ENCODE data around the gene ATF6. TPM values are rescaled to one million over a fixed set of nuclear protein-coding genes. Genes with fewer than 3 reads are reported as not detected.

ATF6 gene
- total and polyA plus RNA-seq, 2 donors (not counting 1 experiment from before 2014, with no cell fraction given) = 5.7 to 26.6 TPM

- Histone ChIP-seq H3K4me1 (ENCODE audit: control insufficient read depth in 2 of 2, insufficient read depth in 2 of 2, low read length in 2 of 2) (no peaks in the 10 kb centered on the region), H3K9me3 (ENCODE audit: control extremely low read depth in 1 of 3, control insufficient read depth in 2 of 3, insufficient read depth in 1 of 3, low read length in 2 of 3) (no peaks in the 10 kb centered on the region), H3K4me2 (replicated peaks; ENCODE audit: low read depth, low read length, poor library complexity, severe bottlenecking) (no peak overlapping the region), H3K9ac (ENCODE audit: low read length) (no peak overlapping the region), H3K36me3 (replicated peaks in 1 of 2; ENCODE audit: control extremely low read depth in 1 of 2, control insufficient read depth in 1 of 2, extremely low read depth in 1 of 2, insufficient read depth in 2 of 2, low read length in 1 of 2) (peaks cover 4 to 69% of the 10 kb centered on the region in 2 experiments), H2AFZ (ENCODE audit: insufficient read depth, low read depth, low read length, poor library complexity, severe bottlenecking) (no peak overlapping the region), H3K27ac (ENCODE audit: low read length in 2 of 2) (no peak overlapping the region), H3K27me3 (replicated peaks in 1 of 4; ENCODE audit: control extremely low read depth in 1 of 4, control insufficient read depth in 3 of 4, insufficient read depth in 4 of 4, low read length in 3 of 4) (no peaks in the 10 kb centered on the region), H3K4me3 (ENCODE audit: control extremely low read depth in 1 of 5, extremely low read depth in 1 of 5, insufficient read depth in 1 of 5, low read depth in 2 of 5, low read length in 4 of 5) (no peak overlapping the region), H4K20me1 (ENCODE audit: control insufficient read depth, insufficient read depth, low read length, poor library complexity, severe bottlenecking) (peaks cover 1% of the 10 kb centered on the region), H3K79me2 (ENCODE audit: control insufficient read depth, insufficient read depth, low read length) (no peaks in the 10 kb centered on the region)
- no peaks in the 10 kb centered on the region for H3K9me3 Mint-ChIP-seq (ENCODE audit: insufficient read depth)
- DNase-seq (no peak), ATAC-seq (ENCODE audit: low read depth) (no peak)
- POLR2A ChIA-PET = no interaction called here
- CTCF ChIA-PET = no interaction called here
- H3K4me3 Mint-ChIP-seq = no peak overlapping the region
- H3K4me1 Mint-ChIP-seq = no peaks in the 10 kb centered on the region
- intact Hi-C loops (cut with micrococcal nuclease) = no loop called here
- no CpG with 5 or more reads among the region's 1 CpG for WGBS (ENCODE audit: insufficient coverage)
- TF ChIP-seq EZH2 (IDR thresholded peaks at IDR 0.05; ENCODE audit: borderline replicate concordance, insufficient read depth, low read depth, low read length, poor library complexity, severe bottlenecking) (no peak), CTCF (IDR thresholded peaks at IDR 0.05) (no peak)
- H3K27ac Mint-ChIP-seq = no peak overlapping the region
- no peaks in the 10 kb centered on the region for H3K27me3 Mint-ChIP-seq
Observed at GRCh38 chr1:161799792-161800191, 33.7 kb downstream of the ATF6 start.

- H3K4me1 Mint-ChIP-seq = no peaks in the 10 kb centered on the region
- H4K20me1 ChIP-seq (ENCODE audit: control insufficient read depth, insufficient read depth, low read length, poor library complexity, severe bottlenecking) = no peaks in the 10 kb centered on the region
- H3K9me3 Mint-ChIP-seq (ENCODE audit: insufficient read depth) = no peaks in the 10 kb centered on the region
- no peaks in the 10 kb centered on the region for H3K27me3 Mint-ChIP-seq
- intact Hi-C loops (cut with micrococcal nuclease) = no loop called here
- no peak overlapping the region for H3K4me2 ChIP-seq (replicated peaks; ENCODE audit: low read depth, low read length, poor library complexity, severe bottlenecking)
- no peak overlapping the region for H3K4me3 ChIP-seq (ENCODE audit: control extremely low read depth in 1 of 5, extremely low read depth in 1 of 5, insufficient read depth in 1 of 5, low read depth in 2 of 5, low read length in 4 of 5)
- H2AFZ ChIP-seq (ENCODE audit: insufficient read depth, low read depth, low read length, poor library complexity, severe bottlenecking) = no peak overlapping the region
- H3K4me1 ChIP-seq (ENCODE audit: control insufficient read depth in 2 of 2, insufficient read depth in 2 of 2, low read length in 2 of 2) = no peaks in the 10 kb centered on the region
- no peak overlapping the region for H3K27ac Mint-ChIP-seq
- WGBS (ENCODE audit: insufficient coverage) = 100% methylated on average over 3 of the region's 7 CpGs
- peaks cover 1 to 49% of the 10 kb centered on the region in 2 experiments for H3K36me3 ChIP-seq (replicated peaks in 1 of 2; ENCODE audit: control extremely low read depth in 1 of 2, control insufficient read depth in 1 of 2, extremely low read depth in 1 of 2, insufficient read depth in 2 of 2, low read length in 1 of 2)
- ATAC-seq (ENCODE audit: low read depth) = no peak
- CTCF ChIA-PET = interaction anchor here (4.1 kb wide), 1 partner anchor 10 kb away, joined by 16 read pairs; no protein-coding TSS in a partner anchor
- TF ChIP-seq EZH2 (IDR thresholded peaks at IDR 0.05; ENCODE audit: borderline replicate concordance, insufficient read depth, low read depth, low read length, poor library complexity, severe bottlenecking) (no peak), CTCF (IDR thresholded peaks at IDR 0.05) (no peak)
- no peaks in the 10 kb centered on the region for H3K27me3 ChIP-seq (replicated peaks in 1 of 4; ENCODE audit: control extremely low read depth in 1 of 4, control insufficient read depth in 3 of 4, insufficient read depth in 4 of 4, low read length in 3 of 4)
- POLR2A ChIA-PET = no interaction called here
- H3K9me3 ChIP-seq (ENCODE audit: control extremely low read depth in 1 of 3, control insufficient read depth in 2 of 3, insufficient read depth in 1 of 3, low read length in 2 of 3) = no peaks in the 10 kb centered on the region
- H3K79me2 ChIP-seq (ENCODE audit: control insufficient read depth, insufficient read depth, low read length) = no peaks in the 10 kb centered on the region
- H3K9ac ChIP-seq (ENCODE audit: low read length) = no peak overlapping the region
- no peak overlapping the region for H3K4me3 Mint-ChIP-seq
- DNase-seq = no peak
- no peak overlapping the region for H3K27ac ChIP-seq (ENCODE audit: low read length in 2 of 2)
Observed at GRCh38 chr1:161801955-161802354, 35.8 kb downstream of the ATF6 start.
